Body of pancreas (tissue), 4 donors: ENCODE measurements around the gene MAP7D2. TPM values are rescaled to one million over a fixed set of nuclear protein-coding genes. Genes with fewer than 3 reads are reported as not detected.

Experiments used
- ATAC-seq: fragments of 150-250 bp; one replicate; pipeline ENCODE4 v1.9.1; 2016
- DNase-seq, 4 donors: peaks; one replicate each; pipeline ENCODE4 v3.0.0-alpha.2; 2019
- H3K27ac ChIP-seq, 4 donors: fragments of 200-600 bp; sonication (generic); 1 replicate in 3 of 4; 2 replicates in 1 of 4; pipeline versions ENCODE4 v1.5.1 to v1.6.1; 2016 to 2019; ENCODE audit warnings: mild to moderate bottlenecking in 1 of 4, mixed read lengths in 1 of 4, moderate library complexity in 1 of 4
- H3K27me3 ChIP-seq, 2 donors: fragments of 200-600 bp; sonication (generic); one replicate each; pipeline ENCODE4 v1.6.0; 2016; ENCODE audit warnings: mild to moderate bottlenecking in 1 of 2
- H3K36me3 ChIP-seq, 2 donors: fragments of 200-600 bp; sonication (generic); replicated peaks in 1 of 2; 2 replicates each; pipeline ENCODE4 v1.5.1; 2016; ENCODE audit warnings: low read depth in 2 of 2; ENCODE audit not compliant: insufficient read depth in 1 of 2
- H3K4me1 ChIP-seq: fragments of 200-600 bp; sonication (generic); one replicate; pipeline ENCODE4 v1.6.0; 2016
- H3K4me3 ChIP-seq, 2 donors: fragments of 200-600 bp; sonication (generic); 1 replicate in 1 of 2; 2 replicates in 1 of 2; pipeline ENCODE4 v1.5.1; 2016 to 2019
- H3K9me3 ChIP-seq, 3 donors: fragments of 200-600 bp; sonication (generic); 1 replicate in 2 of 3; 2 replicates in 1 of 3; pipeline ENCODE4 v1.5.1; 2016
- POLR2A ChIP-seq, 3 donors: fragments of 450-650 bp; IDR thresholded peaks; one replicate each; pipeline ENCODE4 v1.6.1; 2016; ENCODE audit warnings: antibody characterized with exemption in 3 of 3, mild to moderate bottlenecking in 2 of 3
- WGBS, 2 donors: methylation state at CpG; one replicate each; pipeline ENCODE4 v1.1.5; 2017; 5-methylcytosine and 5-hydroxymethylcytosine counted together
- intact Hi-C: fragments of 100-400 bp; cut with DNase I; formaldehyde crosslinking; loops from one replicate; pipeline ENCODE4 v1.15.1; 2023
- total RNA-seq, 2 donors: library from RNA; depleted of rRNA; stranded (reverse); fragments of >200 nt; gene quantifications; one replicate each; pipeline ENCODE4 v1.1.0, GENCODE V29; 2016
- TF ChIP-seq, protein P1 (sequence below), 7 experiments: fragments of 450-650 bp in 4 of 7; fragments of 200-600 bp in 3 of 7; sonication (generic) in 3 of 7; IDR thresholded peaks; one replicate each; pipeline ENCODE4 v1.5.1; 2016 to 2019; ENCODE audit warnings: antibody characterized with exemption in 7 of 7

MAP7D2 gene
- total RNA-seq, 2 donors from 2014 or later, result under 0.01 to 0.99 TPM

DNA sequence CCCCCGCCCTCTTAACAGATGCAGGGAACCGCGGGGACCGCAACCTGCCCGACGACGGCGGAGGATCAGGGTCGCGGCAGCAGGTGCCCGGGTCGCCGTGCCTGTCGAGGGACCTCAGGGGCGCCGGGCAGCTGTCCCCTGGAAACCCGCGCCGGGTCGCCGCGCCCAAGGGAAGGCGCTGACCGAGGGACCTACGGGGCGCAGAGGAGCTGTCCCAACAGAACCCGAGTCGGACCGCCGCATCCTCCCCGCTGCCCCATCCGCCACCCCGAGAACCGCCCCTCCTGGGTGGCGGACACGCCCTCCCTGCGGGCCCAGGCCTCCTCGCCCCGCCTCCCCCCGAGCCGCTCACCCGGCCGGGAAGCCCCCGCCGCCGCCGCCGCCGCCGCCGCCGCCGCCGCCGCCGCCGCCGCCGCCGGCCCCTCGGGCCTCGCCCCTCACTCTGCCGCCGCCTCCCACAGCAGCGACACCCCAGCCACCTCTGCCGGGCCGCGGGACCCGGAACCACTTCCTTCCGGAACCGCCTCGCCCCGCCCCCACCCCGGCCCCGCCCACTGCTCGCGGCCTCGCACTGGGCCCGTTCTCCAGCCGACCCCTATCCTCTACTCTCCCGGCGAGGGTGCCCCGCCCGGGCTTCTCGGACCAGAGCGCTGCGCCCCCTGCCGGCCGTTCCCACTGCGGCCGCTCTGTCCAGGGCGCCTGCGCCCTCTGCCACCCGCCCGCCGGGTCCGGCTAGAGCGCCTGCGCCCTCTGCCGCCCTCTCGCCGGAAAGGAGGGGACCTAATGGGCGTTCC, 126.0 kb downstream of the MAP7D2 start, which contains the start of gene BCLAF3:
TSS of gene BCLAF3 (minus strand) at position 506 of the 794 bp plus-strand sequence. CDS start 20,797 bp downstream, outside the sequence.
- no peaks in the 10 kb centered on the region for H3K27me3 ChIP-seq
- no peaks in the 10 kb centered on the region for H3K36me3 ChIP-seq
- peak within 1 kb of the TSS; percentile 56 to 80 (median 66) for H3K27ac ChIP-seq
- intact Hi-C loops, result no loop called here
- WGBS, 2 donors, result 0% methylated on average over 9 of the region's 103 CpGs; no CpG with 5 or more reads in 1 of the 2 donors
- TF ChIP-seq POLR2A (IDR thresholded peaks at IDR 0.05), result peak in 1 of 3 donors; percentile 12
- TF ChIP-seq, protein P1, sequence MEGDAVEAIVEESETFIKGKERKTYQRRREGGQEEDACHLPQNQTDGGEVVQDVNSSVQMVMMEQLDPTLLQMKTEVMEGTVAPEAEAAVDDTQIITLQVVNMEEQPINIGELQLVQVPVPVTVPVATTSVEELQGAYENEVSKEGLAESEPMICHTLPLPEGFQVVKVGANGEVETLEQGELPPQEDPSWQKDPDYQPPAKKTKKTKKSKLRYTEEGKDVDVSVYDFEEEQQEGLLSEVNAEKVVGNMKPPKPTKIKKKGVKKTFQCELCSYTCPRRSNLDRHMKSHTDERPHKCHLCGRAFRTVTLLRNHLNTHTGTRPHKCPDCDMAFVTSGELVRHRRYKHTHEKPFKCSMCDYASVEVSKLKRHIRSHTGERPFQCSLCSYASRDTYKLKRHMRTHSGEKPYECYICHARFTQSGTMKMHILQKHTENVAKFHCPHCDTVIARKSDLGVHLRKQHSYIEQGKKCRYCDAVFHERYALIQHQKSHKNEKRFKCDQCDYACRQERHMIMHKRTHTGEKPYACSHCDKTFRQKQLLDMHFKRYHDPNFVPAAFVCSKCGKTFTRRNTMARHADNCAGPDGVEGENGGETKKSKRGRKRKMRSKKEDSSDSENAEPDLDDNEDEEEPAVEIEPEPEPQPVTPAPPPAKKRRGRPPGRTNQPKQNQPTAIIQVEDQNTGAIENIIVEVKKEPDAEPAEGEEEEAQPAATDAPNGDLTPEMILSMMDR (IDR thresholded peaks at IDR 0.05), result peak; percentile 63 to 96 (median 84)
- peak; percentile 89 to 91 (median 90) for DNase-seq
- peak within 1 kb of the TSS; percentile 56 to 57 for H3K4me3 ChIP-seq
- peak; percentile 97 for ATAC-seq
- H3K9me3 ChIP-seq, result no peaks in the 10 kb centered on the region
- no peaks in the 10 kb centered on the region for H3K4me1 ChIP-seq

DNA sequence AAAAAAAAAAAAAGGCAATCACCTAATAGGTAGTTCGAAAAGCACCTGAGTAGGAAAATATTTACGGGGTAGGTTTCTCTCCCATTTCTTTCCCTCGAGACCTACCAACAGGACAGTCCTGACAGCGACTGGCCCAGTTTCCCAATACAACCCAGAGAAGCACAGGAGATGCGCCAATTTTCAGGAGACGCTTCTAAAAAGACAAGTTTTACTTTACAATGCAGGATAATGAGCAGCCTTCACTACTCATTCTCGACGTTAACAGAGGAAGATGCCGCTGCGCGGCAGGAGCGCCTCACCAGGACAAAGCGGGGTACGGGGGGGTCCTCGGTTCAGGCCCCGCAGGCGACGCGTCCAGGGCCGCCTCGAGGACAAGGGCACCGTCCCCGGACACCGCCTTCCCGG, 126.6 kb downstream of the MAP7D2 start:
- no peaks in the 10 kb centered on the region for H3K9me3 ChIP-seq
- no peak for TF ChIP-seq POLR2A (IDR thresholded peaks at IDR 0.05)
- TF ChIP-seq, protein P1 (IDR thresholded peaks at IDR 0.05), result no peak
- DNase-seq (no peak), ATAC-seq (no peak)
- no peaks in the 10 kb centered on the region for H3K27me3 ChIP-seq
- intact Hi-C loops, result no loop called here
- WGBS, 2 donors, result 0 to 1% methylated on average over 7 to 23 of the region's 25 CpGs
- H3K4me1 ChIP-seq, result no peaks in the 10 kb centered on the region
- H3K36me3 ChIP-seq, result no peaks in the 10 kb centered on the region
- H3K27ac ChIP-seq, result peak overlapping the region; percentile 56 to 80 (median 66)
- peak overlapping the region; percentile 56 to 57 for H3K4me3 ChIP-seq

GRCh38 chrX:19987856-19988255, 128.9 kb downstream of the MAP7D2 start:
- intact Hi-C loops, result no loop called here
- 79 to 90% methylated on average over 5 of the region's 5 CpGs for WGBS, 2 donors
- DNase-seq (no peak), ATAC-seq (no peak)
- TF ChIP-seq, protein P1 (IDR thresholded peaks at IDR 0.05), result no peak
- TF ChIP-seq POLR2A (IDR thresholded peaks at IDR 0.05), result no peak
- Histone ChIP-seq H3K9me3 (no peaks in the 10 kb centered on the region), H3K4me1 (no peaks in the 10 kb centered on the region), H3K4me3 (no peak overlapping the region), H3K27me3 (no peaks in the 10 kb centered on the region), H3K36me3 (no peaks in the 10 kb centered on the region), H3K27ac (no peak overlapping the region)

DNA sequence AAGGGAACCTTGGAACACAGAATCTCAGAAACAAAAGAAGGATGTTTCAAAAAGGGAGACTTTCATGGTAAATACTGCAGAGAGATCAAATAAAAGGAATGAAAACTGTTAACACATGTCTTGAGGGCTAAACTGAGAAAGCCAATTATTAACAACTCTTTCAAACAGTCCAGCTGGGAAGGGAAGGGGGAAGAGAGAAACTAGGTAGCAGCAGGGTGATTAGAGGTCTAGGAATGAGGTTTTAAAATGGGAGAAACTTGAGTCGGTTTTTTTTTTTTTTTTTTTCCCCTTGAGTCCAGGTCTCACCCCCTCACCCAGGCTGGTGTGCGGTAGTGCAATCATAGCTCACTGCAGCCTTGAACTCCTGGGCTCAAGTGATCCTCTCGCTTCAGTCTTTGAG, 130.2 kb downstream of the MAP7D2 start:
- DNase-seq (no peak), ATAC-seq (no peak)
- Histone ChIP-seq H3K36me3 (no peaks in the 10 kb centered on the region), H3K27ac (no peak overlapping the region), H3K9me3 (no peaks in the 10 kb centered on the region), H3K27me3 (no peaks in the 10 kb centered on the region), H3K4me3 (no peak overlapping the region), H3K4me1 (no peaks in the 10 kb centered on the region)
- WGBS, 2 donors, result 72 to 73% methylated on average over 3 of the region's 3 CpGs
- intact Hi-C loops, result no loop called here
- no peak for TF ChIP-seq POLR2A (IDR thresholded peaks at IDR 0.05)
- TF ChIP-seq, protein P1 (IDR thresholded peaks at IDR 0.05), result no peak
